Kidney glomerular epithelial cell (primary cell): Measurements from ENCODE around the gene DSCAML1.

Experiments used
- DNase-seq: peaks from one replicate; lab custom pipeline; 2025; lab: John Stamatoyannopoulos, UW

Gene DSCAML1

DNA sequence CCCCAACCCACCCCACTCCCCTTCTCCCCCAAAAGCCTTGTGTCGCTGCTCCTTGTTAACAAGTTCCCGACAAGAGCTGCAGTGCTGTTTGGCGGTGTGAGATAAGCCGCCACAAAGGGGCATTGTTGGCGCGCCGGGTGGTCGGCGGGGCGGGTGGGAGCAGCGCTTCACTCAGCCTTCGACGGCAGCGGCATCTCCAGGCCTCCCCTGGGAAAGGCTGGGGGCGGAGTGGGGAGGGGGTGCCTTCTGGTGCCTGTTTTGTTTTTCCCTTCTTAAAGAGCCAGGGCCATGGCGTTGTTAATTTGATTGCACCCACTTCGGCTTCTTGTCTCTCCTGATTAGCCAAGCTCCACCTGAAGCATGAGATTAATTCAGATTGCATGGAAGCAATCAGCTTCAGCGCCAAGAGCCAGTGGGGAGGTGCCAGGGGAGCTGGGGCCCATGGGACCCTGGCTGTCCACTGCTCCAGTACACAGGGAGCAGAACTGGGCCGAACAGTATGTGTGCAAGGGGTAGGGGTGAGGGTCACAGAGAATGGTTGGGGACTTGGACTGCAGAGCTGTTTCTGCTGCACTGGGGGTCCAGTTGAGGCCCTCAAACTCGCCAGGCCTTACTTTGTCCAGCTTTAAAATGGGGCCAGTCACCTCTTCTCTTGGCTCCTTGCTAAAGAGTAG, 304.3 kb downstream of the DSCAML1 start:
- no peak for DNase-seq

DNA sequence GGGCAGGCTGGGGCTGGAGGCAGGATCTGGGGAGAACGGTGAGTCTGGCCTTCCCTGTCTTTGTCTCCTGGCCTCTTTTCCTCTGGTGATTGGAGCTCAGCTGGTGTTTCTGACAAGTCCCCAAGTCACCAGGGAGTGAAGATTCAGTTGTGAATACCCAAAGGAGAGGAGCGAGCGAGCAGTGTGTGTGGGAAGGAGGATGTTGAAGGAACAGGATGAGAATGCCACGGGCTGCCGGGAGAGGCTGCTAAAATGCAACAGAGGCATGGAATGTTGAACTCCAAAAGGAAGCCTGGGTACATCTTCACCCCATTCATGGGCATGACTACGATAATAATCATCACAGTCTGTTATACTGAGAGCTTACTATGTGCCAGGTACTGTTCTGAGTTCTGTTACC, 306.1 kb downstream of the DSCAML1 start:
- no peak for DNase-seq

GRCh38 chr11:117489999-117490679, 306.9 kb downstream of the DSCAML1 start:
- no peak for DNase-seq

DNA sequence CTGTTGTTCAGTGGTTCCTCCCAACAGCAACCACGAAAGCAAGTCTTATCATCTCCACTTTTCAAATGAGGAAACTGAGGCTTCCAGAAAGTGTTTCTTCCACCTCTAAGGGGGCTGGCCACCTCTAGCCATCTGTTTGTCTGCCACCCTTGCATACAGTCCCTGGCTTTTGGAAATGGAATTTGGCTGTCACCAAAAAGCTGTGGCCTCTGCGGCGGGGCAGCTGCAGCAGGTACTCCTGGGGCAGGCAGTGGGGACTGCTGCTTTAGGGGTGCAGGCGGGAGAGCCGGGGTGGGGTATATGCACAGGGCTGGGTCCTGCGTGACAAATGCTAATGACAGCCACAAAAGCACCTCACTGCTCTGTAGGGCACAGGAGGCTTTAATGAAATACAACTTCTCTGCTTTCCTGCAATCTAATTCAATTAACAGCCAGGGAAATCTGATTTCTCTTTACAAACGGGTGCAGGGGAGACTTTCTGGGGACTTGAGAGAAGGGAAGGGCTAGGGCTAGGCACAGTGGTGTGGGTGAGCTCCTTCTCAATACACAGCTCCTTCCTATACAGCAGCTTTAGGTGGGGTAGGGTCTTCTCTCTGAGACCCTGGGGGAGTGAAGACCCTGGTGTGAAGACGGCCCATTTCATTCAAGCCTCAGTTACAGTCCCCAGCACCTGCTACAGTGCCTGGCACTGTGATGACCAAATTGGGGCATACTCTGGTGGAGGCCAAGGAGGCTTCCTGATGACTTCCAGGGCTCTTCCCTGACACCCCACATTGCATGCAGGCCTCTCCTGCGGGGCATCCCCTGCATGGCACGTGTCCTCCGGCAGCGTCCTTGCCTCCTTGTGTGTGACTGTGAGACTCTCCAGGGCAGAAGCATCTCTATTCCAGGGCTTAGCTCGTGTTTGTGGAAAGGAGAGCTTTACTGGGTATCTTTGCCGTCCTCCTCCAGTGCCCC, 307.7 kb downstream of the DSCAML1 start:
- no peak for DNase-seq

- no peak for DNase-seq
Measured at GRCh38 chr11:117486059-117486458, 311.0 kb downstream of the DSCAML1 start.

DNA sequence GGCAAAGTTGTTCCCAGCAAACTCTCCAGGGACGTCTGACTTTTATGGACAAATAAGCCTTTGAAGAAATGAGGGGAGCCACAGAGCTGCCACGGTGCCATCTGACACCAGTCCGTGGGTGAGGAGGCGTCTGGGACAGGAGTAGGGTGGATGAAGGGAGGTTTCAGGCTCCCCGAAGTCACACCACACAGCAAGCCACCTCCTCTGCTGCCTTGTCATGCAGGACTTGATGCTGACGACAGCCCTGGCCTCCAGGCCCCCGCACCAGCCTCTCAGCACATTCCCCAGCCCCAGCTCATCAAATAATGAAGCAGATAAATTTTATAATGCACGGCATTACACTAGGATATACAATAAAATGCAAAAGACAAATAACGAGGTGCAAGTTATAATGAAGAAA, 312.9 kb downstream of the DSCAML1 start:
- DNase-seq: no peak

- DNase-seq: no peak
Measured at GRCh38 chr11:117483372-117483771, 313.6 kb downstream of the DSCAML1 start.

DNA sequence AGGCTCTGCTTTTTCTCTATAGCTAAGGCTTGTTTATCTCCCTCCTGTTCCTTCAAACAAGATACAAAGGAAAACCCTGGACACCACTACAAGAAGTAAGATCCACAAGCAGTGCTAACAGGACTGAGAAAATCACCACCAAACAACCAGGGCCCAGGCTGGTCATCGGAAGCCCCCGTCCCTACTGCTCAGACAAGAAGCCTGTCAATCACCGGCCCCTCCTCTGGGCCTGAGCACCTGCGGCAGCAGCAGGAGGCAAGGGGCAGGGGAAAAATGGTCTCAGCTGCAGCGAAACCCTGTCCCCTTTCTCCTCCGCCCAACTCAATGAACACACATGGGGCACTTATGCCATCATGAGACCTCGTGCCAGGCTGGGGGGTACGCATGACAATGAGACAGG, 314.1 kb downstream of the DSCAML1 start:
- no peak for DNase-seq

DNA sequence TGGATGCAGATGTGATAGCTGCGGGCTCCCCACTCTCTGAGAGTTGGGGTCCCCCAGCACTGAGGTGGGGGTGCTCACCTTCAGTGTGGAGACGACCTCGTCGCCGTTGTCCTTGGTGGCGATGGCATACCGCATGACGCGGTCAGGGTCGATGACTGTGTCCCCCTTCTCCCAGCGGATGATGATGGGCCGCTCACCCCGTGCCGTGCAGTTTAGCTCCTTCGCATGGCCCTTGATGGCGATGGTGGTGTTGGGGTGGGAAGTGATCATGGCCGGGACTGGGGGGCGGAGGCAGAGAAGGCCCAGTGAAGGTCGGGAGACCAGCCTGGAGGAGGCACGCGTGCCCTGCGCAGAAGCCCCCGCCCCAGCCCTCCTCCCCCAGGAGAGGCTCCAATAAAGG, 315.1 kb downstream of the DSCAML1 start:
- no peak for DNase-seq

- DNase-seq: no peak
Measured at GRCh38 chr11:117481036-117481435, 316.0 kb downstream of the DSCAML1 start.

- no peak for DNase-seq
Measured at GRCh38 chr11:117480221-117480620, 316.8 kb downstream of the DSCAML1 start.

- no peak for DNase-seq
Measured at GRCh38 chr11:117479372-117479771, 317.6 kb downstream of the DSCAML1 start.

- DNase-seq: no peak
Measured at GRCh38 chr11:117478926-117479325, 318.1 kb downstream of the DSCAML1 start.

DNA sequence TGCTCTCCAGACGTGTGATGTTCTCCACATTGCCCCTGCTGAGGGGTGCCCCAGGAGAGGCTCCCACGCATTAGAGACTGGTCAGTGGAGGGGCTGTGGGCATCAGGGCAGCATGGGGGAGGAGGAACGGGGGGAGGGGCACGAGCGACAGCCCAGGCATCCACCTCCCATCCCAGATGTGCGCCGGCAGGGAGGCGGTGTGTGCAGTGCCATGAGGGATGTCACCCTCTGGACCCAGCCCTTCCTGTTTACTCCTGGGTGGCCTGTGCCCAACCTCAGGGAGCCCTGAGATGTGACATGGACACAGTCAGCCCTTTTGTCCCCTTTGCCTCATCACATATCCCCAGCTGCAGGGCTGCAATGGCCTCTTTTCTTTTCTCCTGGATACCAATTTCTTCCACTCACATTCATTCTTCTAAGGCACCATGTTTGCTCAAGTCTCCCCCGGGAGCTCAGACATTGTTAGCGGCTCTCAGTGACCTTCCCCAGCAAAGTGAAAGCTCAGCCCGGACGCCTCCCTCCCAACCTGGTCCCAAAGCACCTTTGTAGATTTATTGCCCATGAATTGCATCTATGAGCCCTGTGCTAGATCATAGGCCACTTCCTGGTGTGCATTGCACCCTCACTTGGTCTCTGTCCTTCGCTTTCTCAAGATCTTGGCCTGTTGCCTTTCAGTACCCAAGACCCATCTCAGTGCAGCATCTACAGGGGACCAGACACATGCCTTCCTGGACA, 318.7 kb downstream of the DSCAML1 start:
- no peak for DNase-seq

- no peak for DNase-seq
Measured at GRCh38 chr11:117477721-117478120, 319.3 kb downstream of the DSCAML1 start.

DNA sequence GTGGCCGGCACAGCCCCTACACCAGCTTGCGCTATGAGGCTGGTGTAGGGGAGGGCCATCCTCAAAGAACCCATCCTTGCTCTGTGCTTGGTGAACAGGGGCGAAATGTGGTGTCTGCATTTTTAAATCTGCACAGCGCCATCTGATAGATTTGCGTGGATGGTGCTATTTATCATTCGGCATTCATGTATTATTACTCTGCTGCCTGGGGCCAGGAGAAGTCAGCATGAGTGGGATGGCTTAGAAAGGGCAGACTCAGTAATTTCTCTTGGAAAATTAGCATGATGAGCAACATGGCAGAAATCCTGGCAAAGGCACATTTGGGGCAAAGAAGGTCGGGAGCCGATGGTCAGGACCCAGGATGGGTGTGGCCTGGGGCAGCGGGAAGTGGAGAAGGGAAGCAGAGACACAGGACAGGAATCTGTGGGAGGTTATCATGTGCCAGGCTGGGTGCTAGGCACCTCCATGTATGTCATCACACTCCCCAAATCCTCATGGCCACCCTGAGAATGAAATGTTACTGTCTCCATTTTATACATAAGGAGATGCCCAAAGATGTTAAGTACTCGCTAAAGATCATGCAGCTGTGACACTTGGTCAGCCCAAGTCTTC, 320.4 kb downstream of the DSCAML1 start:
- DNase-seq: no peak

GRCh38 chr11:117475716-117476530, 321.1 kb downstream of the DSCAML1 start:
- DNase-seq: no peak

GRCh38 chr11:117473481-117474091, 323.4 kb downstream of the DSCAML1 start:
- DNase-seq: no peak

DNA sequence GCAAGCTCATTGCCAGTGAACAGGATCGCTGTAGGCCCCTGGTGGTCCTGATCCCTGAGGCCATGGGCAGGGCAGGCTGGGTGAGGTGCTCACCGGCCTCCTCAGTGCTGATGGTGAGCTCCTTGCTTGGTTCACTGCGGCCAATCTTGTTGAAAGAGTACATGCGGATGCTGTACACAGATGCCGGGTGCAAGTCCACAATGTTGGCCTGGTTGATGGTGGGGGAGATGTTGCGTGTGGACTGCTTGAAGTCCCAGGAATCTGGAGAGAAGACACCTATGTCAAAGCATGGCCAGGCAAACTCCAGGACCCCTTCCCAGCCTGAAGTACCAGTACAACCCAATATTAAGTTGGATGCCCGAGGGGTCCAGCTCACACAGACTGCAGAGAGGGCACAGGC, 325.2 kb downstream of the DSCAML1 start:
- no peak for DNase-seq

DNA sequence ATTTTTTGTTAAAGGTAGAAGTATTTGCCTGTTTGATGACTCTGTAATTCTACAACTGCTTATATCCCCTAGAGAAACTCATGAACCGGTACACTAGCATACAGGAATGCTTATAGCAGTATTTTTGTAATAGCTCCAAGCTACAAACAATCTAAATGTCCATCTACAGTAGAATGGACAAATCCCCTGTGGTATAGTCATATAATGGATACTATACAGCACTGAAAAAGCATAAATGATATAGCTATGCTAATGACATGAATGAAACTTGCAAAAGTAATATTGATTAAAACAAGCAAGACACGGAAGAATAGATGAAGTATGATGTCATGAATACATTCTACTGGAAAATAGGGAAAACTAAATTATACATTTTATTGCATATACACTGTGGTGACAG, 326.4 kb downstream of the DSCAML1 start:
- DNase-seq: no peak
